GM20431 (cell line): ENCODE data around the gene TEF.
"Not testable (repeated sequence)": the region's sequence is repeated elsewhere in the genome, so short reads cannot be mapped to it uniquely, and the experiment has no call there.

Experiments used
- in situ Hi-C: fragments of 300-500 bp; cut with MseI, MboI; formaldehyde crosslinking; loops from one replicate; pipeline ENCODE4 v1.15.0; 2020; ENCODE audit warnings: low sequenced_read_pairs; ENCODE audit not compliant: unreplicated experiment

Gene TEF

GRCh38 chr22:41411021-41411851 lies 29.5 kb downstream of the TEF start:
- in situ Hi-C loops, result no loop called here

GRCh38 chr22:41415554-41415953 lies 33.8 kb downstream of the TEF start:
- in situ Hi-C loops, result no loop called here

- in situ Hi-C loops, result no loop called here
These were observed 36.1 kb downstream of the TEF start for GRCh38 chr22:41417622-41418390.

- in situ Hi-C loops, result no loop called here
These were observed 37.0 kb downstream of the TEF start for GRCh38 chr22:41418717-41419116.

- in situ Hi-C loops, result no loop called here
These were observed 44.1 kb downstream of the TEF start for GRCh38 chr22:41425660-41426365.

- in situ Hi-C loops, result no loop called here
These were observed 47.6 kb downstream of the TEF start for GRCh38 chr22:41429232-41429950.

GRCh38 chr22:41429951-41430332 lies 48.2 kb downstream of the TEF start:
- in situ Hi-C loops, result no loop called here

GRCh38 chr22:41431656-41432055 lies 49.9 kb downstream of the TEF start:
- in situ Hi-C loops, result no loop called here

- in situ Hi-C loops, result not testable (repeated sequence)
These were observed 51.7 kb downstream of the TEF start for GRCh38 chr22:41433480-41433879.

- in situ Hi-C loops, result not testable (repeated sequence)
These were observed 52.7 kb downstream of the TEF start for GRCh38 chr22:41434361-41435003.

GRCh38 chr22:41435560-41435959 lies 53.8 kb downstream of the TEF start:
- in situ Hi-C loops, result no loop called here

- in situ Hi-C loops, result no loop called here
These were observed 54.8 kb downstream of the TEF start for GRCh38 chr22:41436322-41437113.

- in situ Hi-C loops, result no loop called here
These were observed 55.5 kb downstream of the TEF start for GRCh38 chr22:41437198-41437597.

- in situ Hi-C loops, result not testable (repeated sequence)
These were observed 58.8 kb downstream of the TEF start for GRCh38 chr22:41440511-41440910.

- in situ Hi-C loops, result no loop called here
These were observed 60.6 kb downstream of the TEF start for GRCh38 chr22:41442240-41442792.

GRCh38 chr22:41444360-41445128 lies 62.8 kb downstream of the TEF start:
- in situ Hi-C loops, result no loop called here

GRCh38 chr22:41445129-41446056 lies 63.7 kb downstream of the TEF start:
- in situ Hi-C loops, result no loop called here
